ENCODE data around the gene ERLEC1.
A peak's percentile ranks its signal among the peaks of the same experiment; 100 is the strongest.

ERLEC1 gene

DNA sequence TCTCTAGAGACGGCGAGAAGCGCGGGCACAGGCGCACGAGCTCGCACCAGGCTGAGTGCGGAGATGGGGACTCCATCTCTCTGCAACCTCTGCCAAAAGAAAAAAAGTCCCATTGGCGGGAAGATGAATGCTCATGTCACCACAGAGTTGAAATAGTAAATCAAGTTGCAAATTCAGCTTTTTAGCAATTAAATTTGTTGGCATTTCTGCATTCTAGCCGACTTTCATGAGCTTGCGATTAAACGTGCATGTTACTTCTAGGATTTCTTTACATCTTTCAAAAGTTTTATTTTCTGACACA lies 18.7 kb upstream of the ERLEC1 start:
- Histone ChIP-seq H3K4me1 (ENCODE audit: insufficient read depth, poor library complexity, severe bottlenecking) (peaks cover 14% of the 10 kb centered on the region), H3K36me3 (ENCODE audit: low read depth) (peaks cover 25% of the 10 kb centered on the region), H3K27ac (ENCODE audit: poor library complexity, severe bottlenecking) (peak overlapping the region; percentile 59), H3K9me3 (ENCODE audit: severe bottlenecking) (no peaks in the 10 kb centered on the region), H3K27me3 (ENCODE audit: insufficient read depth, poor library complexity, severe bottlenecking) (no peaks in the 10 kb centered on the region), H3K4me3 (ENCODE audit: severe bottlenecking) (peak overlapping the region; percentile 83)
- DNase-seq (ENCODE audit: low spot score): no peak
- no peak for ATAC-seq (ENCODE audit: low read depth)
- no peak for TF ChIP-seq CTCF (IDR thresholded peaks at IDR 0.05; ENCODE audit: poor library complexity, severe bottlenecking)

DNA sequence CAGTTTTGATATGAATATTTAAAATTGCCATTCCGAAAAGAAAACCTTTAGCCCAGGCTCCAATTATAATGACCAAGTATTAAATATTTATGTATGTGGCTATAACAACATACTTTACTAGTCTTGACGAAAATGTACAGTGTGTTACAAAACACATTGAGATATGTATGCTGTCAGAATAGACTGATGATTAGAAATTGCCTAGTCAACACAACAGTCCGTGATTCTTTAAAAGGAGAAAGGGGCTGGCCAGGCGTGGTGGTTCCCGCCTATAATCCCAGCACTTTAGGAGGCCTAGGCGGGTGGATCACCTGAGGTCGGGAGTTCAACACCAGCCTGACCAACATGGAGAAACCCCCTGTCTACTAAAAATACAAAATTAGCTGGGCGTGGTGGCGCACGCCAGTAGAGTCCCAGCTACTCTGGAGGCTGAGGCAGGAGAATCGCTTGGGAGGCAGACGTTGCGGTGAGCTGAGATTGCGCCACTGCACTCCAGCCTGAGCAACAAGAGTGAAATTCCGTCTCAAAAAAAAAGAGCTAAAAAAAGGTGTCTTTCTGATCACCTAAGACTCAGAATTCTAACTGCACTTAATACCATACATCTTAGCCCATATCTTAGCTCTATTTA lies 17.4 kb upstream of the ERLEC1 start:
- Histone ChIP-seq H3K36me3 (ENCODE audit: low read depth) (peaks cover 17% of the 10 kb centered on the region), H3K4me3 (ENCODE audit: severe bottlenecking) (no peak overlapping the region), H3K27me3 (ENCODE audit: insufficient read depth, poor library complexity, severe bottlenecking) (no peaks in the 10 kb centered on the region), H3K27ac (ENCODE audit: poor library complexity, severe bottlenecking) (no peak overlapping the region), H3K4me1 (ENCODE audit: insufficient read depth, poor library complexity, severe bottlenecking) (peaks cover 14% of the 10 kb centered on the region), H3K9me3 (ENCODE audit: severe bottlenecking) (no peaks in the 10 kb centered on the region)
- no peak for TF ChIP-seq CTCF (IDR thresholded peaks at IDR 0.05; ENCODE audit: poor library complexity, severe bottlenecking)
- ATAC-seq (ENCODE audit: low read depth) (no peak), DNase-seq (ENCODE audit: low spot score) (no peak)

GRCh38 chr2:53770264-53770663 lies 16.6 kb upstream of the ERLEC1 start:
- H3K4me1 ChIP-seq (ENCODE audit: insufficient read depth, poor library complexity, severe bottlenecking): peaks cover 14% of the 10 kb centered on the region
- H3K36me3 ChIP-seq (ENCODE audit: low read depth): peaks cover 25% of the 10 kb centered on the region
- ATAC-seq (ENCODE audit: low read depth) (no peak), DNase-seq (ENCODE audit: low spot score) (no peak)
- no peaks in the 10 kb centered on the region for H3K9me3 ChIP-seq (ENCODE audit: severe bottlenecking)
- TF ChIP-seq CTCF (IDR thresholded peaks at IDR 0.05; ENCODE audit: poor library complexity, severe bottlenecking): no peak
- H3K4me3 ChIP-seq (ENCODE audit: severe bottlenecking): no peak overlapping the region
- no peaks in the 10 kb centered on the region for H3K27me3 ChIP-seq (ENCODE audit: insufficient read depth, poor library complexity, severe bottlenecking)
- no peak overlapping the region for H3K27ac ChIP-seq (ENCODE audit: poor library complexity, severe bottlenecking)

GRCh38 chr2:53777134-53777533 lies 9.7 kb upstream of the ERLEC1 start:
- Histone ChIP-seq H3K9me3 (ENCODE audit: severe bottlenecking) (no peaks in the 10 kb centered on the region), H3K36me3 (ENCODE audit: low read depth) (peaks cover 43% of the 10 kb centered on the region), H3K27me3 (ENCODE audit: insufficient read depth, poor library complexity, severe bottlenecking) (no peaks in the 10 kb centered on the region), H3K4me3 (ENCODE audit: severe bottlenecking) (no peak overlapping the region), H3K27ac (ENCODE audit: poor library complexity, severe bottlenecking) (no peak overlapping the region), H3K4me1 (ENCODE audit: insufficient read depth, poor library complexity, severe bottlenecking) (no peaks in the 10 kb centered on the region)
- ATAC-seq (ENCODE audit: low read depth) (no peak), DNase-seq (ENCODE audit: low spot score) (no peak)
- TF ChIP-seq CTCF (IDR thresholded peaks at IDR 0.05; ENCODE audit: poor library complexity, severe bottlenecking): no peak

- no peak for TF ChIP-seq CTCF (IDR thresholded peaks at IDR 0.05; ENCODE audit: poor library complexity, severe bottlenecking)
- DNase-seq (ENCODE audit: low spot score): no peak
- Histone ChIP-seq H3K4me1 (ENCODE audit: insufficient read depth, poor library complexity, severe bottlenecking) (no peaks in the 10 kb centered on the region), H3K9me3 (ENCODE audit: severe bottlenecking) (no peaks in the 10 kb centered on the region), H3K4me3 (ENCODE audit: severe bottlenecking) (no peak overlapping the region), H3K27me3 (ENCODE audit: insufficient read depth, poor library complexity, severe bottlenecking) (no peaks in the 10 kb centered on the region), H3K27ac (ENCODE audit: poor library complexity, severe bottlenecking) (no peak overlapping the region), H3K36me3 (ENCODE audit: low read depth) (peaks cover 37% of the 10 kb centered on the region)
- no peak for ATAC-seq (ENCODE audit: low read depth)
Observed at GRCh38 chr2:53778536-53779162, 8.2 kb upstream of the ERLEC1 start.

Data from RWPE2 (cell line).